ENCODE data around the gene HS6ST2.

DNA sequence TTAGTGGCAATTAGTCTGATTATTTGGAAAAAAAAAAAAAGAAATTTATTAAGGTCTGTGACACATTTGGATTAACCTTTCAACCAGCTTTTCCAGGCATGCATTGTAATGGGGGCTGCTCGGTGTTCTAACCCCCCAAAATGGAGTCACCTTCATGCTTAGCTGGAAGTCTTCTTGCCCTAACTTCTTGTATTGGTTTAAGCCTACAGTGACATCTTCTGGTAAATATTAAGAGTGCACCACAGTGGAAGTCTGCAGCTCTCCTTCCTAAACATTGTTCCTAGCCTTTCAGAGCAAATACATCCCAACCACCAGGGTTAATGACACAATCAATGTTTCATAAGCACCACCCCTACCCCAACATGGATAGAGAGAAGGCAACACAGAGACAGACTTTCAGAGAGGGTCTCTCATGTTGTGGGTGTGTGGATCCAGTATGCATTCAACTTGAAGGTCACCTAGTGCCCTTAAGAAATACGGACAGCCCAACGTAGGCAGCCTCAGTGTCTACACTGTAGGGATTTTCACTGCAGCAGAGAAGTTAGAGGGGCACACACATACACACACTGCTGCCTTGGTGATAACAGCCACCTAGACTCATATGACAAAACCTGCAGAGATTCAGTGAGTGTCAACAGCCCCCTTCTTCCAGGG, 326.7 kb downstream of the HS6ST2 start:
- TF ChIP-seq YY1 (IDR thresholded peaks at IDR 0.05) (no peak), JUND (IDR thresholded peaks at IDR 0.05) (no peak), SP1 (IDR thresholded peaks at IDR 0.05) (no peak)
- TF ChIP-seq, protein P1, sequence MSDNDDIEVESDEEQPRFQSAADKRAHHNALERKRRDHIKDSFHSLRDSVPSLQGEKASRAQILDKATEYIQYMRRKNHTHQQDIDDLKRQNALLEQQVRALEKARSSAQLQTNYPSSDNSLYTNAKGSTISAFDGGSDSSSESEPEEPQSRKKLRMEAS (IDR thresholded peaks at IDR 0.05) = no peak
- TF ChIP-seq, protein P2, sequence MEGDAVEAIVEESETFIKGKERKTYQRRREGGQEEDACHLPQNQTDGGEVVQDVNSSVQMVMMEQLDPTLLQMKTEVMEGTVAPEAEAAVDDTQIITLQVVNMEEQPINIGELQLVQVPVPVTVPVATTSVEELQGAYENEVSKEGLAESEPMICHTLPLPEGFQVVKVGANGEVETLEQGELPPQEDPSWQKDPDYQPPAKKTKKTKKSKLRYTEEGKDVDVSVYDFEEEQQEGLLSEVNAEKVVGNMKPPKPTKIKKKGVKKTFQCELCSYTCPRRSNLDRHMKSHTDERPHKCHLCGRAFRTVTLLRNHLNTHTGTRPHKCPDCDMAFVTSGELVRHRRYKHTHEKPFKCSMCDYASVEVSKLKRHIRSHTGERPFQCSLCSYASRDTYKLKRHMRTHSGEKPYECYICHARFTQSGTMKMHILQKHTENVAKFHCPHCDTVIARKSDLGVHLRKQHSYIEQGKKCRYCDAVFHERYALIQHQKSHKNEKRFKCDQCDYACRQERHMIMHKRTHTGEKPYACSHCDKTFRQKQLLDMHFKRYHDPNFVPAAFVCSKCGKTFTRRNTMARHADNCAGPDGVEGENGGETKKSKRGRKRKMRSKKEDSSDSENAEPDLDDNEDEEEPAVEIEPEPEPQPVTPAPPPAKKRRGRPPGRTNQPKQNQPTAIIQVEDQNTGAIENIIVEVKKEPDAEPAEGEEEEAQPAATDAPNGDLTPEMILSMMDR (IDR thresholded peaks at IDR 0.05; ENCODE audit: low read depth, low read length, missing input control) = peak; percentile 60
